HepG2 (cell line): ENCODE data around the gene CCDC142. TPM values are rescaled to one million over a fixed set of nuclear protein-coding genes. Genes with fewer than 3 reads are reported as not detected.

Experiments
- AKNA ChIP-seq: sonication (generic); formaldehyde crosslinking; IDR thresholded peaks from 2 replicates; pipeline ENCODE4 v1.4.0; 2020; ENCODE audit warnings: missing genetic modification reagents, borderline replicate concordance
- HNF4G ChIP-seq, 2 experiments: sonication (generic) in 1 of 2; formaldehyde crosslinking in 1 of 2; IDR thresholded peaks; 2 replicates each; pipeline versions ENCODE4 v1.4.0 to v1.6.1; 2011 to 2020; ENCODE audit warnings: borderline replicate concordance in 2 of 2, low read depth in 2 of 2, mild to moderate bottlenecking in 2 of 2, low read length in 1 of 2, missing genetic modification reagents in 1 of 2, moderate library complexity in 1 of 2
- MIER3 ChIP-seq: IDR thresholded peaks from 2 replicates; pipeline ENCODE4 v1.6.1; 2016; ENCODE audit warnings: missing compliant biosample characterization, borderline replicate concordance
- ZNF121 ChIP-seq: sonication (generic); formaldehyde crosslinking; IDR thresholded peaks from 2 replicates; pipeline ENCODE4 v1.5.0; 2020; ENCODE audit warnings: mild to moderate bottlenecking, missing genetic modification reagents
- ZNF362 ChIP-seq: sonication (generic); formaldehyde crosslinking; IDR thresholded peaks from 2 replicates; pipeline ENCODE4 v1.4.0; 2020; ENCODE audit warnings: missing genetic modification reagents, mild to moderate bottlenecking, borderline replicate concordance
- ZNF674 ChIP-seq: sonication (generic); formaldehyde crosslinking; IDR thresholded peaks from 2 replicates; pipeline ENCODE4 v1.5.0; 2020; ENCODE audit warnings: low read depth, mild to moderate bottlenecking, missing genetic modification reagents
- ZNF713 ChIP-seq: sonication (generic); formaldehyde crosslinking; IDR thresholded peaks from 2 replicates; pipeline ENCODE4 v1.4.0; 2020; ENCODE audit warnings: mild to moderate bottlenecking, missing genetic modification reagents
- polyA plus RNA-seq, 8 experiments: library from polyadenylated mRNA; depleted of rRNA in 3 of 8; stranded (reverse) in 7 of 8; unstranded in 1 of 8; fragments of >200 nt; fragmentation: Illumina TruSeq in 4 of 8; extraction: Trizol in 4 of 8; gene quantifications; 2 replicates each; pipeline versions ENCODE4 v1.2.1 to v1.2.3, GENCODE V29; 2011 to 2016; ENCODE audit warnings: low read depth in 4 of 8, missing spikeins in 1 of 8, mixed read lengths in 1 of 8; ENCODE audit not compliant: insufficient read depth in 1 of 8
- total RNA-seq, 5 experiments: library from RNA; depleted of rRNA; stranded (reverse); fragments of >200 nt; fragmentation: Illumina TruSeq; extraction: Trizol; gene quantifications; 2 replicates each; pipeline ENCODE4 v1.2.3, GENCODE V29; 2016; ENCODE audit warnings: low read depth in 1 of 5
- TF ChIP-seq, protein P1 (sequence below): sonication (generic); formaldehyde crosslinking; IDR thresholded peaks from 2 replicates; pipeline ENCODE4 v1.5.0; 2020; ENCODE audit warnings: mild to moderate bottlenecking, missing genetic modification reagents, borderline replicate concordance
- TF ChIP-seq, protein P2 (sequence below): sonication (generic); formaldehyde crosslinking; IDR thresholded peaks from 2 replicates; pipeline ENCODE4 v1.4.0; 2020; ENCODE audit warnings: missing genetic modification reagents
- TF ChIP-seq, protein P3 (sequence below): sonication (generic); formaldehyde crosslinking; IDR thresholded peaks from 2 replicates; pipeline ENCODE4 v1.9.0; 2021; ENCODE audit warnings: missing genetic modification reagents, mild to moderate bottlenecking, borderline replicate concordance
- TF ChIP-seq, protein P4 (sequence below): sonication (generic); formaldehyde crosslinking; IDR thresholded peaks from 2 replicates; pipeline ENCODE4 v1.5.1; 2020; ENCODE audit warnings: missing genetic modification reagents, mild to moderate bottlenecking, borderline replicate concordance

The CCDC142 gene
- total and polyA plus RNA-seq, 2 of the 13 experiments (the other 11 are each of a cell fraction or from before 2014, with no cell fraction given), result 14.7 to 30.4 TPM

- TF ChIP-seq AKNA (CRISPR knock-in tag), result no peak; the same call in 1 of the 2 replicates
- TF ChIP-seq, protein P1, sequence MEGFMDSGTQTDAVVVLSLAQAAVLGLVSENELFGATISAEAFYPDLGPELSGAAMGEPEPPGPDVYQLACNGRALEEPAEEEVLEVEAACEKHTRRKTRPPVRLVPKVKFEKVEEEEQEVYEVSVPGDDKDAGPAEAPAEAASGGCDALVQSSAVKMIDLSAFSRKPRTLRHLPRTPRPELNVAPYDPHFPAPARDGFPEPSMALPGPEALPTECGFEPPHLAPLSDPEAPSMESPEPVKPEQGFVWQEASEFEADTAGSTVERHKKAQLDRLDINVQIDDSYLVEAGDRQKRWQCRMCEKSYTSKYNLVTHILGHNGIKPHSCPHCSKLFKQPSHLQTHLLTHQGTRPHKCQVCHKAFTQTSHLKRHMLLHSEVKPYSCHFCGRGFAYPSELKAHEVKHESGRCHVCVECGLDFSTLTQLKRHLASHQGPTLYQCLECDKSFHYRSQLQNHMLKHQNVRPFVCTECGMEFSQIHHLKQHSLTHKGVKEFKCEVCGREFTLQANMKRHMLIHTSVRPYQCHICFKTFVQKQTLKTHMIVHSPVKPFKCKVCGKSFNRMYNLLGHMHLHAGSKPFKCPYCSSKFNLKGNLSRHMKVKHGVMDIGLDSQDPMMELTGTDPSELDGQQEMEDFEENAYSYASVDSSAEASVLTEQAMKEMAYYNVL, result peak; percentile 67
- TF ChIP-seq ZNF674, result no peak
- TF ChIP-seq ZNF362 (CRISPR knock-in tag), result no peak; the same call in none of the 2 replicates
- 0 out of 2 replicates have a peak, but pooled peaks have one; percentile 38 for TF ChIP-seq ZNF121 (CRISPR knock-in tag)
- TF ChIP-seq, protein P2, sequence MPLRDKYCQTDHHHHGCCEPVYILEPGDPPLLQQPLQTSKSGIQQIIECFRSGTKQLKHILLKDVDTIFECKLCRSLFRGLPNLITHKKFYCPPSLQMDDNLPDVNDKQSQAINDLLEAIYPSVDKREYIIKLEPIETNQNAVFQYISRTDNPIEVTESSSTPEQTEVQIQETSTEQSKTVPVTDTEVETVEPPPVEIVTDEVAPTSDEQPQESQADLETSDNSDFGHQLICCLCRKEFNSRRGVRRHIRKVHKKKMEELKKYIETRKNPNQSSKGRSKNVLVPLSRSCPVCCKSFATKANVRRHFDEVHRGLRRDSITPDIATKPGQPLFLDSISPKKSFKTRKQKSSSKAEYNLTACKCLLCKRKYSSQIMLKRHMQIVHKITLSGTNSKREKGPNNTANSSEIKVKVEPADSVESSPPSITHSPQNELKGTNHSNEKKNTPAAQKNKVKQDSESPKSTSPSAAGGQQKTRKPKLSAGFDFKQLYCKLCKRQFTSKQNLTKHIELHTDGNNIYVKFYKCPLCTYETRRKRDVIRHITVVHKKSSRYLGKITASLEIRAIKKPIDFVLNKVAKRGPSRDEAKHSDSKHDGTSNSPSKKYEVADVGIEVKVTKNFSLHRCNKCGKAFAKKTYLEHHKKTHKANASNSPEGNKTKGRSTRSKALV, result peak; percentile 76; the same call in 1 of the 2 replicates
- TF ChIP-seq, protein P3, sequence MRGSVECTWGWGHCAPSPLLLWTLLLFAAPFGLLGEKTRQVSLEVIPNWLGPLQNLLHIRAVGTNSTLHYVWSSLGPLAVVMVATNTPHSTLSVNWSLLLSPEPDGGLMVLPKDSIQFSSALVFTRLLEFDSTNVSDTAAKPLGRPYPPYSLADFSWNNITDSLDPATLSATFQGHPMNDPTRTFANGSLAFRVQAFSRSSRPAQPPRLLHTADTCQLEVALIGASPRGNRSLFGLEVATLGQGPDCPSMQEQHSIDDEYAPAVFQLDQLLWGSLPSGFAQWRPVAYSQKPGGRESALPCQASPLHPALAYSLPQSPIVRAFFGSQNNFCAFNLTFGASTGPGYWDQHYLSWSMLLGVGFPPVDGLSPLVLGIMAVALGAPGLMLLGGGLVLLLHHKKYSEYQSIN (CRISPR knock-in tag), result 0 out of 2 replicates have a peak, but pooled peaks have one; percentile 80
- peak; percentile 11 for TF ChIP-seq ZNF713 (CRISPR knock-in tag)
- TF ChIP-seq MIER3, result no peak
- TF ChIP-seq, protein P4, sequence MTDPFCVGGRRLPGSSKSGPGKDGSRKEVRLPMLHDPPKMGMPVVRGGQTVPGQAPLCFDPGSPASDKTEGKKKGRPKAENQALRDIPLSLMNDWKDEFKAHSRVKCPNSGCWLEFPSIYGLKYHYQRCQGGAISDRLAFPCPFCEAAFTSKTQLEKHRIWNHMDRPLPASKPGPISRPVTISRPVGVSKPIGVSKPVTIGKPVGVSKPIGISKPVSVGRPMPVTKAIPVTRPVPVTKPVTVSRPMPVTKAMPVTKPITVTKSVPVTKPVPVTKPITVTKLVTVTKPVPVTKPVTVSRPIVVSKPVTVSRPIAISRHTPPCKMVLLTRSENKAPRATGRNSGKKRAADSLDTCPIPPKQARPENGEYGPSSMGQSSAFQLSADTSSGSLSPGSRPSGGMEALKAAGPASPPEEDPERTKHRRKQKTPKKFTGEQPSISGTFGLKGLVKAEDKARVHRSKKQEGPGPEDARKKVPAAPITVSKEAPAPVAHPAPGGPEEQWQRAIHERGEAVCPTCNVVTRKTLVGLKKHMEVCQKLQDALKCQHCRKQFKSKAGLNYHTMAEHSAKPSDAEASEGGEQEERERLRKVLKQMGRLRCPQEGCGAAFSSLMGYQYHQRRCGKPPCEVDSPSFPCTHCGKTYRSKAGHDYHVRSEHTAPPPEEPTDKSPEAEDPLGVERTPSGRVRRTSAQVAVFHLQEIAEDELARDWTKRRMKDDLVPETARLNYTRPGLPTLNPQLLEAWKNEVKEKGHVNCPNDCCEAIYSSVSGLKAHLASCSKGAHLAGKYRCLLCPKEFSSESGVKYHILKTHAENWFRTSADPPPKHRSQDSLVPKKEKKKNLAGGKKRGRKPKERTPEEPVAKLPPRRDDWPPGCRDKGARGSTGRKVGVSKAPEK (CRISPR knock-in tag), result 0 out of 2 replicates have a peak, but pooled peaks have one; percentile 37
- TF ChIP-seq HNF4G (IDR thresholded peaks at IDR 0.05; ENCODE audit: borderline replicate concordance, low read depth, low read length), result no peak
- TF ChIP-seq HNF4G (CRISPR knock-in tag; IDR thresholded peaks at IDR 0.05; ENCODE audit: borderline replicate concordance, low read depth), result peak; percentile 22; the same call in 1 of the 2 replicates
Measured at GRCh38 chr2:74502720-74503505, 20.1 kb upstream of the CCDC142 start (continued).
